Measurements from ENCODE around the gene THYN1. TPM values are rescaled to one million over a fixed set of nuclear protein-coding genes. Genes with fewer than 3 reads are reported as not detected.

THYN1 gene
- total and polyA plus RNA-seq, 12 donors = 32.2 to 49.5 (median 43.4) TPM

GRCh38 chr11:134261626-134262488, 8.7 kb upstream of the THYN1 start:
- WGBS, 2 donors = 89 to 94% methylated on average over 14 of the region's 14 CpGs
- H3K27ac ChIP-seq = no peak overlapping the region
- H3K4me1 ChIP-seq = peaks cover 0 to 4% (median 0%) of the 10 kb centered on the region in 9 donors
- intact Hi-C loops (cut with DNase I) = loop anchor here in 1 of 10 donors (10.0 kb wide), 1 partner anchor 63 kb away; no protein-coding TSS in a partner anchor
- peaks cover 0 to 94% (median 49%) of the 10 kb centered on the region in 9 donors for H3K36me3 ChIP-seq
- TF ChIP-seq CTCF (IDR thresholded peaks at IDR 0.05) = peak in 7 of 9 donors; percentile 23 to 56 (median 31)
- H3K27me3 ChIP-seq = no peaks in the 10 kb centered on the region
- DNase-seq (no peak), ATAC-seq (peak in 1 of 8 donors; percentile 44)
- no peaks in the 10 kb centered on the region for H3K9me3 ChIP-seq
- H3K4me3 ChIP-seq = no peak overlapping the region

- H3K36me3 ChIP-seq = peaks cover 0 to 94% (median 49%) of the 10 kb centered on the region in 9 donors
- no peaks in the 10 kb centered on the region for H3K9me3 ChIP-seq
- no peak overlapping the region for H3K4me3 ChIP-seq
- H3K27ac ChIP-seq = no peak overlapping the region
- WGBS, 2 donors = 90 to 92% methylated on average over 16 of the region's 16 CpGs
- TF ChIP-seq CTCF (IDR thresholded peaks at IDR 0.05) = no peak
- ATAC-seq (no peak), DNase-seq (no peak)
- intact Hi-C loops (cut with DNase I) = loop anchor here in 1 of 10 donors (10.0 kb wide), 1 partner anchor 64 kb away; no protein-coding TSS in a partner anchor
- H3K4me1 ChIP-seq = peaks cover 0 to 4% (median 0%) of the 10 kb centered on the region in 9 donors
- H3K27me3 ChIP-seq = no peaks in the 10 kb centered on the region
Measured at GRCh38 chr11:134260983-134261382, 7.8 kb upstream of the THYN1 start.

GRCh38 chr11:134260503-134260902, 7.4 kb upstream of the THYN1 start:
- DNase-seq (no peak), ATAC-seq (no peak)
- no peak overlapping the region for H3K27ac ChIP-seq
- peaks cover 0 to 4% (median 0%) of the 10 kb centered on the region in 9 donors for H3K4me1 ChIP-seq
- no peak for TF ChIP-seq CTCF (IDR thresholded peaks at IDR 0.05)
- intact Hi-C loops (cut with DNase I) = loop anchor here in 1 of 10 donors (10.0 kb wide), 1 partner anchor 64 kb away; no protein-coding TSS in a partner anchor
- H3K27me3 ChIP-seq = no peaks in the 10 kb centered on the region
- H3K4me3 ChIP-seq = no peak overlapping the region
- peaks cover 0 to 89% (median 49%) of the 10 kb centered on the region in 9 donors for H3K36me3 ChIP-seq
- H3K9me3 ChIP-seq = no peaks in the 10 kb centered on the region

GRCh38 chr11:134258577-134258976, 5.4 kb upstream of the THYN1 start:
- ATAC-seq (no peak), DNase-seq (no peak)
- TF ChIP-seq CTCF (IDR thresholded peaks at IDR 0.05) = no peak
- no peak overlapping the region for H3K4me3 ChIP-seq
- no peaks in the 10 kb centered on the region for H3K9me3 ChIP-seq
- H3K4me1 ChIP-seq = peaks cover 0 to 18% (median 12%) of the 10 kb centered on the region in 9 donors
- 70 to 83% methylated on average over 4 of the region's 4 CpGs for WGBS, 2 donors
- intact Hi-C loops (cut with DNase I) = loop anchor here in 2 of 10 donors (10.0 kb wide), 2 partner anchors 194 to 214 kb away; partner anchors contain the start of gene JAM3 (in 1 of the 2)
- H3K27me3 ChIP-seq = no peaks in the 10 kb centered on the region
- H3K36me3 ChIP-seq = peaks cover 0 to 71% (median 48%) of the 10 kb centered on the region in 9 donors
- H3K27ac ChIP-seq = no peak overlapping the region
